ENCODE data around the gene CYB5RL.
"Not testable (repeated sequence)": the region's sequence is repeated elsewhere in the genome, so short reads cannot be mapped to it uniquely, and the experiment has no call there.

Gene CYB5RL

DNA sequence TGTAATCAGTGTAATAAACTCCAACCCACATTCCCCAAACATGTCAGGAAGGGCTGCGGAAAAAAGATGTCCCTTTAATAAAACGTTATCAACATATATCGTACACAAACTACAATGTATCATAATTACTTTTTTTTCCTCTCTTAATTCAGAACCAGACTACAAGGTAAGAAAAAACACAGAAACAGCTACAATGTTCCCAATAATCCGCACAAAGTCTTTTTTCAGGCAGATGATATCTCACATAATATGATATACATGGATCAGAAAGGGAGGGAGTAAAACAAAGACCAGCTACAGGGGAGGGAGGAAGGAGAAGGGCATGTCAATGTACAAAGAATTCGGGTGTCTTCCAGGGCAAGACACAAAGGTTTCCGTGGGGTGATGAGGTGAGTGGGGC is 25.5 kb upstream of the CYB5RL start:
- no peak for DNase-seq

DNA sequence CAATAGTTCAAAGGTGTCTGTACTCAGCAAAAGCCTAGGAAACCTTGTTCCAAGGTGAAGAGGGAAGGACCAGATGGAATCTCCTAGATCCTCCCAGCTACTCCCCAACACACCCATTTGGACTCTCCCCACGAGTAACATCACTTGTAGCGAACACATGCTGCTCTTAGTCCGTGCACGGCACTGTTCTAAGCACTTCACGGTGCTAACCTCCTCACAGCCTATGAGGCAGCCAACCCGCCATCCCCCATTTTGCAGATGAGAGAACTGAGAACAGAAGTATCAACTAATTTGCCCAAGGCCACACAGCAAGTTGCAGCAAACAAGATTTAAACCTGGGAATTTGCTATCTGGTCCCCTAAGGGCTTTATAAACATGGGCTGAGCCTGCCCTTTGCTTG is 24.4 kb upstream of the CYB5RL start:
- DNase-seq, result no peak

DNA sequence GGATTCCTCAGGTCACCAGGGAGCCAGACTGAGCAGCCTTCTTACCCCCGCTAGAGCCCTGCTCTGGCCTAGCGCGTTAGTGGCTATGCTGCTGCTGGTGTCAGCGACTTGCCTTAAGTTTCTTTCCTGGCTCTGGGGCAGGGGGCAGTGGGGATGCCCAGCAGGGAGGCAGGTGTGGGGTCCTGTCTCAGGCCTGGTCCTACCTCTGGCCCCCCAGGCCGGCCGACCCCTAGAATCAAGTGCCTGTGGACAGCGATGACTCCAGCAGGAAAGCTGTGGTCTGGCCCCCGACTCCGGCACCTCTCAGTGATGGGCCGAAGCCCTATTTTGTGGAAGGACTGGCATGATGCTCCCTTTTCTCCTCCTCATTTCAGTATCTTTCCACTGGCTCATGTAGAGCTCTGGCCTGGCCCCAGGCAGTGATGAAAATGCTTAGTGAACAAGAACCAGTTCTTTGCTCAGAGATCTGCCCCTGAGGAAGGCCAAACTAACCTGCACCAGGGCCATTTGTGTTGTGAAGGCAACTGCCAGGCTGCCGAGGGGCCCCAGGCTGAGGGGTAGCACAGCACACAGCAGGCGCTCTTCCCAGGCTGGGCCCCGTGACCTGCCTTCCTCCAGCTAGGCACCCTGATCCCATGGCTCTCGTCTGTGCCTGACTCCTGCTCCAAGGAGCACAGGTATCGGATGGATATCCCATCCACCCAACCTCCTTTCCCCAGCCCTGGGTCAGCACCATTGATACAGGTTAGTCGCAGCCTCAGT is 23.8 kb upstream of the CYB5RL start:
- DNase-seq, result no peak

DNA sequence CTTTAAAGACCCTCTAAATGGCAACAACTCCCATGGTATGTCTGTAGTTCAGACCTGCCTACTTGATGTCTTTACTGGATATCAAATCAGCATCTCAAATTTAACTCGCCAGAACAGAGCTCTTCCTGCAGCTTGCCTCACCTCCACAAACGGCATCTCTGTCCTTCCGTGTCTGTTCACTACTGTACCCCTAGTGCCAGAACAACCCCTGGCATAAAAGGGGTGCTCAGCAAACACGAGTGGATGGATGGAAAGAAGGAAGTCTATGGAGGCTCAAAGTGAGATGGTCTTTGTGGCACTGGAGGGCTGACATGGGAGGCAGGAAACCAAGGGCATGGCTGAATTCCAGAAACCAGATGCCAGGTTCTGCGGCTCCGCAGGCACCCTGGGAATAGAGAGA is 22.9 kb upstream of the CYB5RL start:
- no peak for DNase-seq

DNA sequence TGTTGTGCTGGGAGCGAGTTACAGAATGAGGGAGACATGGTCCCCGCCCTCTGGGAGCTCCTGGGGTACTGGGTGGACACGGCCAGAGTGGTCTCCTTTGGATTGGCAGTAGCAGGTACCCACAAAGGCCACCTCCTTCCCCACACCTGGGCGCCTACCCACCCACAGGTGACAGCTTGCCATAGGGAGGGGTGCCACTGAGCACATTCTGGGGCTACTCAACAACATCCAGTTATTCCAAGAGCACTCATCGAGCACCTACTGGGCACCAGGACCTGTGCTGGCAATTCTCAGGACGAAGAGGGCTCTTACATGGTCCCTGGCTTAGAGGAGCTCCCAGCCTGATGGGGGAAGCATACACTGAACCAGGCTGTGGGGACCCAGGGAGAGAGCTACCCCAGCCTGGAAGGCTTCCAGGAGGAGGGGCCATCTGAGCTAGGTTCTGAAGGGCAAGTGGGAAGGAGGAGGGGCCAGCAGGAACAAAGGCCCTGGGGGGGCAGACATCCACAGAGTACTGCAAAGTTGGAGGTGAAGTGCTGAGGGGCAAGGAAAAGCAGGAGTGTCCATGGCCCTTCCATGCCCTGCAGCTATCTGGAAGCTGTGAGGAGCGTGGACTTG is 22.1 kb upstream of the CYB5RL start:
- DNase-seq, result no peak

DNA sequence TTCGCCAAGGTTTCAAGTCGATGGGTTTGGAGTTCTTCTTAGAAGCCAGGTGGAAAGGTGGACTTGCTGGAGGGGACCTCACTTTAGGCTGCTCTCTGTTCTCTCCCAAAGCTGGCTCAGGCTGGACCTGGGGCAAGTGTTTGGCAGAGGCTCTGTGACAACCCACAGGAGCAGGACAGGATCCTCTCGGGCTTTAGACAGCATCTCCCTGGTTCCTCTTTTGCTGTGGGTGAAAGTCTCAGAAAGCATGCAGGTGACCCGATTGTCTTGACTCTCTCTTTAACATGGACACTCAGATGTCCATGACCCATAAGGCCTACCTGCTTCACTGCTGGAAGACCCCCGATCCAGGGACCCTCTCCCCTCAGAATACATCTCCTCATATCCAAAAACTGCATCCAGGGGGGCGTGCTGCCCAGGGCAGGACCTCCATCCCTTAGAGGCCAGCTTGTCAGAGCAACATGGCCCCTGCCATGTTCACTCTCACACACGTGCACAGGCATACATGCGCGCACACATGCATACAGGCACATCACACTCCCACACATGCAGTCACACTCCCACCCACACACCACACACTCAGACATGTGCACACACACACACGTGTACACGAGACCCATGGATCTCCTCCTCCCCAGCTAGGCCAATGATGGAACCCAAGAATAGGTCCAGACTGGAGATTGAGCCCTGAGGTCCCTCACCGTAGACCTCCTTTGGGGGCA is 21.4 kb upstream of the CYB5RL start:
- DNase-seq, result no peak

DNA sequence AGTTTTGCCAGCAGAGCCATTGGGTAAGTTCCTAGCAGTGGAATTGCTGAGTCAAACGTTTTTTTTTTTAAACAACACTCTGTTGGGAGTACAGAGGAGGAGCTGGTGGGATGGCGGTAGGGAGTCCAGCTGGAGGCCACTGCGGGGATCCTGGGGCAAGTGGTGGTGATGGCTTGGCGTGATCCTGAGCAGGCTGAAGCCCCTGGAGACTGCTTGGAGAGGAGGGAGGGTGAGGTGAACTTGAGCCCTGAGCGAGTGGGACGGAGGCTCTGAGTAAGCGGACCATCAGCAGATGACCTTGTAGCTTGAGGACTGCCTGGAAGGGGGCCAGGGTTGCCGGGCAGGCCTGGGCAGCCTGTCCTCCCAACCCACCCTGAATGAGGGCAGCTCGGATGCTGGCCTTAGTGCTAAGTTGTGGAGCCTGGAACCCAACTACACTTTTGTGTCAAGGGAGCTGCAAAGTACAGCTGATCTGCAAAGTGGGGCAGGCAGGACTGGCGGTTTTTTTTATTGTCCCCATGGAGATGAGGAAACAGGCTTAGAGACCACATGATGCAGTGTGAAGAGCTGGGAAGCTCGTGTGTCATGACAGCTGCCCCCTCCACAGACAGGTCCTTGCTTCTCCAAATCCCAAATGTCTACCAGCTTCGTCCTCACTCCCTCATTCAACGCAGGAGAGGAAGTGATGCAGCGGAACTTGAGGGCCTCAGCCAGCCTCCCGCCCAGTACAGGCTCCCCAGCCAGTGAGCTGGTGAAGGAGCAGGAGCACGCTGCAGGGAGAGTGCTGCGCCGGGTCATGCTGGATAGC is 20.4 kb upstream of the CYB5RL start:
- DNase-seq, result peak; percentile 37

DNA sequence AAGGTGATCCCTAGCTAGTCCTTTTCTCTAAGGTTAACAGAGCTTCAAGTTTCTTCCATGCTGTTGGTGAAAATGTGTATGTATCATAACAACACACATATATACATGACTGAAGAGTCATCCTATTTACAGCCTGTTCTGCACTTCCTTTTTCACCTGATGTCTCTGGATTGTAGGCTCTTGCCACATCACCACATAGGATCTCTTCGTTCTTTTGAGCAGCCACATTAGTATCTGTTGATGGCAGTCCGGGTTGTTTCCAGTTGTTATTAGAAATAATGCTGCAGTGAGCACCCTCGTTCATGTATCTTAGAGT is 19.8 kb upstream of the CYB5RL start:
- no peak for DNase-seq

DNA sequence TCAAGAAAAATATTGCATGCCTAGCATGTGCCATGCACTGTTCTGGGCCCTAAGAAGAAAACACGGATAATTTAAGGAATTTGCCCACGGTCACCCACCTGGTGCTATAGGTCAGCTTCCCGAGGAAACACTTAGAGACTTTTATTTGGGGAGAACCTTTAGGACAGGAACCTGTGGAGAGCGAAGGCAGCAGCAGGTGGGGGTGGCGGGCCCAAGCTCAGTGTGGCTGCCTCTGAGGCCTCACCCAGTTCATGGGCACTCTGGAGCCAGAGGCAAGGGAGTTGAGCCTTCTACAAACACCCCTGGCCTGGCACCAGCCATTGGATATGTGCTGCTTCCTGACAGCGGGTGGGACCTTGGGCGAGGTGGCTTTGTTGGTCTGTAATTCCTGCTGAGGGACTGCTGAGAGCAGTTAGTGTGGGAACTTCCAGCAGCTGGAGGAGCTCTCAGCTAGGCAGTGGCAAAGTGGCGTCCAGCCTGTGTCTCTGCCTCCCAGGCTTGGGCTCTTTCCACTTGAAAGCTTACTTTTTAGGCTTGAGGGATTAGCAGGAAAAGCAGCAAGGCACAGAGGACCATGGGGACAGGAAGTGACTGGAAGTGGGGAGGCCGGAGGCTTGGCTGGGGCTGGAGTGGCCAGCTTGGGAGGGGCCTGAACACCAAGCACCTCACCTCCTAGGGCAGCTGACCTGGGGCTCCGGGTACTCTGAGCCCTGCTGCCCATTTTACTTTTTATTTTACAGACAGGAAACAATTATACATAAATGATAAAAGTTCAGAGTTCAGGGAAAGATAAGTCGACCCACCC is 19.3 kb upstream of the CYB5RL start:
- DNase-seq, result no peak

DNA sequence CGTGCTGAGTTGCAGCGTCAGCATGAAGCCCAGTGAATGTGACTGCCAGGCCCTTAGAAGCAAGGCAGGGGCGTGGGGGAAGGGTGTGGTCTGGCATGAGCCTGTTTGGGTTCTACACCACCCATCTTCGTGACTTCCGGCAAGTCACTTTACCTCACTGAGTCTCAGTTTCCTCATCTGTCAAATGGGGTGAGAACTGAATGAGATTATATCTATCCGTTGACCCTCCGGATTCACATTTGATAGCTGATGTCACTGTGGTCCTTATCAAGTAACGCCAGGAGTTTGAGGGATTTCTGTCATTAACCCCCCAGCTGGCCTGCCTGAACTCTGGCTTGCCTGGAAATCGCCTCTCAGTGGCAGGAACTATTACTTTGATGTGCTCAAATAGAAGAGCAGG is 15.7 kb upstream of the CYB5RL start:
- DNase-seq, result no peak

DNA sequence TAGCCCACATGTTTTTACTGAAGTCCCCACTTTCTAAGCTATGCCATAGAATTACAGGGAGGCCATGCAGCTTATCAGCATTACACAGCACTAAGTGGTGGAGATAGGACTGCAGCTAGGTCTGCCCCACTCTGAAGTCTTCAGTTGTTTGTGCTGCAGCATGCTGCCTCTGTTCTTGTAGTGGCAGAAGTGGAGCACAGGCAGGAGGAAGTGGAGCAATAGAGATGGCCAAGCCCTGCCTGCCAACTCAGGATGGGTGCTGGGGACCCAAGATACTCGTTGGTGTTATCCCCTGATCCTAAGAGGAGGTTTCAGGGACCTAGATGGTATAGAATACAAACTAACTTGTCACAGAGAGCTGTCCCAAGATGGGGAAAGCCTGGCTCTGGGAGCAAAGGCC is 13.0 kb upstream of the CYB5RL start:
- DNase-seq, result no peak

DNA sequence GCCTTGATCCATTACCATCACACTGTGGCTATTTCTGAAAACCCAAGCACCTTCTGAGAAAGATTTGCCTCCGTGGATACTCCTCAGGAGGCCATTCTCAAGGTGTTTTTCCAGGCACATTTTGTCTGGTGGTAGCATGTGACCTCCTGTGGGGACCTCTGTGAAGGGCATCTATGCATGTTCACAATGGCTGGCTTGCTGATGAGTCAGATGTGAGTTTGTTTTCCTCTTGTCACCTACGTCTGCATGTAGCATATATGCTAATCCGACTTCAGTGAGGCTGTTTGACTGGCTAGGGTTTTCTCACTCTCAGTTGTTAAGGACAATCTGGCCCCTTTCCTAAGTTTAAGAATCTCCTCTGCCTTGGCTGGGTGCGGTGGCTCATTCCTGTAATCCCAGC is 8.1 kb upstream of the CYB5RL start:
- DNase-seq, result not testable (repeated sequence)

DNA sequence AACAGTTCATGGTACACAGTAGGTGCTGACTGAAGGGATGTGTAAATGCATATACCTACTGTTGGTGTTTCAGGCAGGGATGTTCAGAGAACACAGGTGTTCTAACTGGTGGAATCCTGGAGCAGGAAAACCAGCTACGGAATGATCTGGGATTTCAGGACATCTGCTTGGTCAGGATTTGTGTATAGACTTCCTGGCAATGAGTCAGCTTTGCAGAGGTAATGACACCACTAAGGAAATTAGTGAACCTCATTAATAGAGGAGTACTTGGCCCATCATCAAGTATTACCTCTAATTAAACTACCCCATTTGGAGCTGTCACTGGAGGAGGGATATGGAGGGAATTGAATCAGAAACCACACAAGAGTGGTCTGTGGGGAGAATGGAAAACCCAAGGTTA is 7.5 kb upstream of the CYB5RL start:
- no peak for DNase-seq

DNA sequence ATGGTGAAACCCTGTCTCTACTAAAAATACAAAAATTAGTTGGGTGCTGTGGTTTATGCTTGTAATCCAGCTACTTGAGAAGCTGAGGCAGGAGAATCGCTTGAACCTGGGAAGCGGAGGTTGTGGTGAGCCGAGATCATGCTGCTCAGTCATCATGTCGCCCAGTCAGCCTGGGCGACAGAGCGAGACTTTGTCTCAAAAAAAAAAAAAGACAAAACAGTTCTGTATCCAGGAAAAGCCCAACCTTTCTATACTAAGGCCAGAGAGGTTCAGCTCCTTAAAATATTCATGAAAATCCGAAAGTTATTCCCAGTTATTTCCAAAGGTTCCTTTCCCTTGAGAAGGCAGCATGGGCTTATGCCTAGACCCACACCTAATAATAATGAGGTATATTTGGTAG is 4.4 kb upstream of the CYB5RL start:
- DNase-seq, result no peak

DNA sequence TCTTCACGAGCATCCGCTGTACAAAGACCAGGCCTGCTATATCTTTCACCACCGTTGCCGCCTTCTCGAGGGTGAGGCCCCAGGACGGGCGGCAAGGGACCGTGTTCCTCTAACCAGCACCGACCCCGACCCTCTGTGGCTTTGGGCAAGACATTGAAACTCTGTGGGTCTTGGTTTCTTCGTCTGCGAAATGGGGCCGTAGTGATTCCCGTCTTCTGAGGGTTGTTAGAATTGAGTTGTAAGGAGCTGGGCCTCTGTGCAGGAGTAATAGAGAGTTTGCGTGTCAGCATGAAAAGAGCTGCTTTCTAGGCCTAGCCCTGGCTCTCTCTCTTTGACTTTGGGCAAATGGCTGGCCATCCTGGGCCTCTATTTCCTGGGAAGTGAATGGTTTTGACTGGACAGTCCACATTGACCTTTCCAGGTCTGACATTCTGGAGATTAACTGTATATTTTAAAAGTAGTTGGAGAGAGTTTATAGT is 728 bp upstream of the CYB5RL start:
- no peak for DNase-seq

DNA sequence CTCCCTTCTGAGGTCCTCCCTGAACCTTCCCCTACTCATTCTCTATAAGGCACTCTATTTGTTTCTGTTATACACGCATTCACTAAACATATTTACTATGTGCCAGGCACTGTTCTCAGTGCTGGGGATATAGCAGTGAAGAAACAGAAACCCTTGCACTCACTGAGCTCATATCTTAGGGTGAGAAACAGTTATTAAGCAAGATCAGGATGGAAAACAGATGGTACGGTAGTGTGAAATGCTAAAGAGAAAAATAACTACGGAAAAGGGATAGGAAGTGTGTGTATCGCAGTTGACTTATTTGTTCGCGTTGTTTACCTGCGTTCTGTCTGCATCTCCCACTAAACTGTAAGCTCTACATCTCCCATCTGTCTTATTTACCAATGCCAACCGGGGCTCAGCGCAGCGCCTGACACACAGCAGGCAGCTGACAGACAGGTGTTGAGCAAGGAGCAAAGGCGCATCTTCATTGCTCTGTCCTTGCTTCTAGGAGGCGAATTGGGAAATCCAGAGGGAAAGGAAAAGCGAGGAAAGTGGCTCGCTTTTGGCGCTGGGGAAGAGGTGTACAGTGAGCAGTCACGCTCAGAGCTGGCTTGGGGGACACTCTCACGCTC is 572 bp downstream of the CYB5RL start:
- DNase-seq, result no peak

DNA sequence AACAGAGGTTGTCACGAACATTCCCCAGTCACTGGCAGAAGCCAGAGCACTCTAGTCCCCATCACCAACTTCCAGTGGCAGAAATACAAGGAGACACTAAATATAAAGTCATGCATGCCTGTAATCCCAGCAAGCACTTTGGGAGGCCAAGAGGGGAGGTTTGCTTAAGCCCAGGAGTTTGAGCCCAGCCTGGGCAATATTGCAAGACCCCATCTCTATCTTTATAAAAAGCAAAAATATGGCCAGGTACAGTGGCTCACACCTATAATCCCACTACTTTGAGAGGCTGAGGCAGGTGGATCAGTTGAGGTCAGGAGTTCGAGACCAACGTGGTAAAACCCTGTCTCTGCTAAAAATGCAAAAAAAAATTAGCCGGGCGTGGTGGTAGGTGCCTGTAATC is 6.4 kb downstream of the CYB5RL start:
- no peak for DNase-seq

DNA sequence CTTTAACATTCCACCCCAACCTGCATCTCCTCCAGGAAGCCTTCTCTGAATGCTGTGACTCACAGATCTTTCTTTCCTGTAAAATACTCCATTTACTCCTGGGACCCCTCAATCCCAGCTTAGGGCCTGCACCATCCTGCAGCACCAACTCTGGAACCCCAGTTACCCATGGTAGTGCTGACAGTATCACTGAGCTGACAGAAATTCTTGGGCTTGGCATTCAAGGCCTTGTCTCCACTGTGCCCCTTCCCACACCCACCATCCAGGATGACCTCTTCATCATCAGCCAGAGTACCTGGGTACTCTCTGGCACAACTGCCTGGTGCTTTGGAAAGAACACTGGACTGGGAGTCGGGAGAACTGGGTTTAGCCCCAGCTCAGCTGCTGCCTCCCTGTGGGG is 8.3 kb downstream of the CYB5RL start:
- no peak for DNase-seq

DNA sequence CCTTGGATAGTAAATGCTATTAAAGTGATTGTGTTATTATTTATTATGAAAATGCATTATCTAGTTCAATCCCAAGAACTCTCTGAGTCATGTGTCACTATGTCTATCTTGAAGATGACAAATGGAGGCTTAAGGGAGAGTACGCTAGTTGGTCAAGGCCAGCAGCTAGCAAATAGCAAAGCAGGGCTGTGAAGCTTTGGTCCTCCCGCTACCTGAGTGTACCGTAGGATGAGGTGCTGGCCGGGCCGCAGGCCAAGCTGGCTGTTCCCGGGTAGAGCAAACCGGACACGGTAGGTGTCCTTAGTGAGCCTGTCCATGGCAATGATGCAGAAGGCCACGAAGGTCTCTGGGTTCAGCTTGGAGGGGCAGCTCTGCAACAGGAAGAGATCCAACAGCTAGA is 9.3 kb downstream of the CYB5RL start:
- no peak for DNase-seq

DNA sequence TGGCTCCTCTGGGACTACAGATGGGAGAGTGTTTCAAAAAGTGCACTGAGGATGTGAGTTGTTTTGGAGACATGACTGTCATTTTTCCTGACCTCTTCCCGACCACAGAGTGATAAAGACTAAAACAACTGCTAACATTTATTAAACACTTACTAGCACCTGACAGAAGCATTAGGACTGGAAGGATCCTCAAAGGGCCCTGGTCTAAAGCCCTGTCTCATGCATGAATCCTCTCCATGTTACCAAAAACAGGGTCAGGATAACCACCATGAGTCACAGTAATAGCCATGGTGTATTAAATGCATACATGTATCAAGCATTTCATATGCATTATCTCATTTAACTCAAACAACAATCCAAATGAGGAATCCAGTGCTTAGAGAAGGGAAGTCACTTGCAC is 11.5 kb downstream of the CYB5RL start:
- no peak for DNase-seq

DNA sequence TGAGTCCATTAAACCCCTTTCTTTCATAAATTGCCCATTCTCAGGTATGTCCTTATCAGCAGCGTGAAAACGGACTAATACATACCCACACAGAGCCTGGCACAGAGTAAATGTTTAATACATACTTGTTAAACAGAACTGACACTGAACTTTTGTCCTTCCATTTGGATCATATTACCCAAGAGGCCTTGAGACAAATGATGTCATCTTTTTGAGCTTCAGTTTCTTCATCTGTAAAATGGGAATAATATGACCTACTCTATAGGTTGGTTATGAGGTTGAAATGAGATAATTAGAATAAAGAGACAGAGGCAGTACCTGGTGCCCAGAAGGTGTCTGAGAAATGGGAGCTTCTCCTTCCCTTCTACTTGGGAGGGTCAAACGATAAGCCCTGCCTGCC is 13.8 kb downstream of the CYB5RL start:
- no peak for DNase-seq

DNA sequence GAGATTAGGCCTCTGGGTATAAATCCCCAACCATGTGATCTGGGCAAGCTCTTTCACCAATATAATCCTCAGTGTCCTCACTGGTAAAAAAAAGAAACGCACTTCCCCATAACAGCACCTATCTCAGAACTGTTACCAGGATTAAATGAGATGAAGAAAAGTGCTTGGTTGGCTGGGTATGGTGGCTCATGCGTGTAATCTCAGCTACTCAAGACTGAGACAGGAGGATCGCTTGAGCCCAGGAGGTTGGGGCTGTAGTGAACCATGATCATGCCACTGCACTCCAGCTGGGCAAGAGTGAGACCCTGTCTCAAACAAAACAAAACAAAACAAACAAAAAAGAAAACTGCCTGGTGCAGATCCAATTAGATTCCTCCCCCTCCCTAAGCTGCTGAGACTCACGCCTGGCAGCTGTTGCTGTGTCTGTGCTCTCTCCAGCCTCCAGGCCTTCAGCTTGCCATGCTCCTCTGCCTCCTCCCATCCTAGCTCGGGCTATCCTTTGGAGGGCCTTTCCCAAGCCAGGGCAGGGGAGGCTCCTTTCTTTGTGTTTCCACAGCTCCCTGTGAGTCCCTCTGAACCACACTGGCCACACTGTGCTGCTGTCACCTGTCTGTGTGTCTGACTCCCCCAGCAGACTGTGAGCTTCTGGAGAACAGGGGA is 19.0 kb downstream of the CYB5RL start:
- DNase-seq, result no peak
